AG04450 (cell line): ENCODE results near the gene GLI1. TPM values are rescaled to one million over a fixed set of nuclear protein-coding genes. Genes with fewer than 3 reads are reported as not detected.

Experiments used
- CTCF ChIA-PET: fragments of 300-600, 350-600 bp; formaldehyde crosslinking; extraction: SDS; loops from one replicate; lab custom pipeline; 2022; ENCODE audit warnings: antibody characterized with exemption, inconsistent platforms; lab: Charles Lee
- POLR2A ChIA-PET: fragments of 350-600 bp; formaldehyde crosslinking; extraction: SDS; loops from one replicate; lab custom pipeline; 2021; ENCODE audit warnings: antibody characterized with exemption, inconsistent platforms; lab: Yijun Ruan, JAX
- DNase-seq: peaks from one replicate; pipeline ENCODE4 v3.0.0-alpha.2; 2011; ENCODE audit warnings: low read depth, low spot score
- H3K27ac ChIP-seq: one replicate; pipeline ENCODE4 v1.5.1; 2012; ENCODE audit warnings: low read depth, low read length, control low read depth
- H3K27me3 ChIP-seq: one replicate; pipeline ENCODE4 v1.6.0; 2012; ENCODE audit warnings: low read length; ENCODE audit not compliant: control insufficient read depth, insufficient read depth
- H3K4me3 ChIP-seq: 2 replicates; pipeline ENCODE4 v1.5.1; 2011; ENCODE audit warnings: mild to moderate bottlenecking, low read depth, low read length, control low read depth
- H3K9me3 ChIP-seq: 2 replicates; pipeline ENCODE4 v1.5.1; 2012; ENCODE audit warnings: low read length; ENCODE audit not compliant: control insufficient read depth, insufficient read depth
- CTCF ChIP-seq: IDR thresholded peaks from 2 replicates; pipeline ENCODE4 v1.5.1; 2011; ENCODE audit warnings: low read depth, low read length, control low read depth, inconsistent platforms
- polyA plus RNA-seq: library from polyadenylated mRNA; depleted of rRNA; stranded (reverse); fragments of >200 nt; gene quantifications from 2 replicates; pipeline ENCODE4 v1.2.3, GENCODE V29; 2011

Gene GLI1
- polyA plus RNA-seq, 1 experiment, result 8.3 TPM

- Histone ChIP-seq H3K4me3 (no peak overlapping the region), H3K27me3 (no peaks in the 10 kb centered on the region), H3K9me3 (peaks cover 3% of the 10 kb centered on the region; the same call in 1 of the 2 replicates), H3K27ac (peak overlapping the region; percentile 98)
- DNase-seq, result no peak
- ChIA-PET POLR2A (interaction anchor here (0.9 to 1.4 kb wide), 6 partner anchors 23 to 191 kb away, joined by 3 to 9 read pairs (median 4); no protein-coding TSS in a partner anchor), CTCF (interaction anchor here (0.6 to 5.7 kb wide), 49 partner anchors 8 to 239 kb away, joined by 3 to 294 read pairs (median 4); partner anchors contain the start of genes INHBC and SHMT2)
- TF ChIP-seq CTCF, result peak; percentile 98
Observed at GRCh38 chr12:57452937-57453509, 6.6 kb upstream of the GLI1 start.

GRCh38 chr12:57454213-57454565, 5.4 kb upstream of the GLI1 start:
- Histone ChIP-seq H3K27me3 (no peaks in the 10 kb centered on the region), H3K27ac (peak overlapping the region; percentile 98), H3K9me3 (peaks cover 3% of the 10 kb centered on the region; the same call in 1 of the 2 replicates), H3K4me3 (no peak overlapping the region)
- ChIA-PET CTCF (interaction anchor here (0.9 to 5.7 kb wide), 12 partner anchors 8 to 240 kb away, joined by 3 to 294 read pairs (median 11); no protein-coding TSS in a partner anchor), POLR2A (no interaction called here)
- no peak for TF ChIP-seq CTCF
- DNase-seq, result no peak

- Histone ChIP-seq H3K9me3 (no peaks in the 10 kb centered on the region; the same call in 1 of the 2 replicates), H3K27ac (peak within 1 kb of the TSS; percentile 98), H3K27me3 (no peaks in the 10 kb centered on the region), H3K4me3 (peak within 1 kb of the TSS; percentile 44)
- POLR2A ChIA-PET, result interaction anchor here (0.7 kb wide), 1 partner anchor 114 kb away, joined by 7 read pairs; no protein-coding TSS in a partner anchor
- CTCF ChIA-PET, result interaction anchor here (0.6 to 5.7 kb wide), 11 partner anchors 45 to 241 kb away, joined by 3 to 294 read pairs (median 5); no protein-coding TSS in a partner anchor
- no peak for TF ChIP-seq CTCF
- peak; percentile 94 for DNase-seq
Observed at GRCh38 chr12:57454566-57455373, 4.8 kb upstream of the GLI1 start, which contains the start of gene INHBE. TSS of gene INHBE (plus strand) at chr12:57455307. CDS start at chr12:57455537, 230 bp downstream.

- no peak for DNase-seq
- no peak for TF ChIP-seq CTCF
- Histone ChIP-seq H3K27me3 (no peaks in the 10 kb centered on the region), H3K9me3 (no peaks in the 10 kb centered on the region), H3K4me3 (peak overlapping the region; percentile 44), H3K27ac (peak overlapping the region; percentile 39)
- POLR2A ChIA-PET, result interaction anchor here (0.7 kb wide), 1 partner anchor 115 kb away, joined by 7 read pairs; no protein-coding TSS in a partner anchor
- CTCF ChIA-PET, result interaction anchor here (0.6 to 5.7 kb wide), 13 partner anchors 11 to 241 kb away, joined by 3 to 294 read pairs (median 4); partner anchors contain the start of gene STAC3
Observed at GRCh38 chr12:57455374-57456144, 4.0 kb upstream of the GLI1 start.
